Suprapubic skin (tissue), 4 donors: ENCODE results near the gene TRPM2. TPM values are rescaled to one million over a fixed set of nuclear protein-coding genes. Genes with fewer than 3 reads are reported as not detected.
A peak's percentile ranks its signal among the peaks of the same experiment; 100 is the strongest.

Source experiments
- DNase-seq, 2 donors: peaks; one replicate each; pipeline ENCODE4 v3.0.0-alpha.2; 2019; ENCODE audit warnings: low spot score in 2 of 2
- H3K27ac ChIP-seq: fragments of 200-600 bp; sonication (generic); one replicate; pipeline ENCODE4 v1.5.1; 2019
- H3K27me3 ChIP-seq: fragments of 200-600 bp; sonication (generic); one replicate; pipeline ENCODE4 v1.5.1; 2019
- H3K36me3 ChIP-seq: fragments of 200-600 bp; sonication (generic); one replicate; pipeline ENCODE4 v1.5.1; 2019
- H3K4me1 ChIP-seq: fragments of 200-600 bp; sonication (generic); one replicate; pipeline ENCODE4 v1.5.1; 2019
- H3K4me3 ChIP-seq: fragments of 200-600 bp; sonication (generic); one replicate; pipeline ENCODE4 v1.5.1; 2019; ENCODE audit warnings: mild to moderate bottlenecking
- H3K9me3 ChIP-seq: fragments of 200-600 bp; sonication (generic); one replicate; pipeline ENCODE4 v1.5.1; 2019
- EP300 ChIP-seq: sonication (generic); formaldehyde crosslinking; IDR thresholded peaks from one replicate; pipeline ENCODE4 v1.6.1; 2017; ENCODE audit warnings: antibody characterized with exemption
- POLR2A ChIP-seq, 2 donors: fragments of 450-650 bp; IDR thresholded peaks; one replicate each; pipeline ENCODE4 v1.6.1; 2017; ENCODE audit warnings: antibody characterized with exemption in 2 of 2, mild to moderate bottlenecking in 2 of 2, moderate library complexity in 2 of 2
- POLR2AphosphoS5 ChIP-seq, 3 donors: sonication (generic); formaldehyde crosslinking; IDR thresholded peaks; one replicate each; pipeline ENCODE4 v1.6.1; 2017; ENCODE audit warnings: antibody characterized with exemption in 3 of 3
- WGBS: methylation state at CpG from one replicate; pipeline ENCODE4 v1.1.5; 2018; 5-methylcytosine and 5-hydroxymethylcytosine counted together
- total RNA-seq, 4 donors: library from RNA; depleted of rRNA; stranded (reverse); fragments of >200 nt; gene quantifications; one replicate each; pipeline ENCODE4 v1.1.0, GENCODE V29; 2016
- TF ChIP-seq, protein P1 (sequence below), 2 donors: fragments of 200-600 bp in 1 of 2; fragments of 450-650 bp in 1 of 2; sonication (generic) in 1 of 2; IDR thresholded peaks; one replicate each; pipeline ENCODE4 v1.5.1; 2016 to 2019; ENCODE audit warnings: antibody characterized with exemption in 2 of 2, mild to moderate bottlenecking in 1 of 2, moderate library complexity in 1 of 2

Gene TRPM2
- total RNA-seq, 4 donors from 2014 or later = 2.5 to 4.2 (median 3.2) TPM

DNA sequence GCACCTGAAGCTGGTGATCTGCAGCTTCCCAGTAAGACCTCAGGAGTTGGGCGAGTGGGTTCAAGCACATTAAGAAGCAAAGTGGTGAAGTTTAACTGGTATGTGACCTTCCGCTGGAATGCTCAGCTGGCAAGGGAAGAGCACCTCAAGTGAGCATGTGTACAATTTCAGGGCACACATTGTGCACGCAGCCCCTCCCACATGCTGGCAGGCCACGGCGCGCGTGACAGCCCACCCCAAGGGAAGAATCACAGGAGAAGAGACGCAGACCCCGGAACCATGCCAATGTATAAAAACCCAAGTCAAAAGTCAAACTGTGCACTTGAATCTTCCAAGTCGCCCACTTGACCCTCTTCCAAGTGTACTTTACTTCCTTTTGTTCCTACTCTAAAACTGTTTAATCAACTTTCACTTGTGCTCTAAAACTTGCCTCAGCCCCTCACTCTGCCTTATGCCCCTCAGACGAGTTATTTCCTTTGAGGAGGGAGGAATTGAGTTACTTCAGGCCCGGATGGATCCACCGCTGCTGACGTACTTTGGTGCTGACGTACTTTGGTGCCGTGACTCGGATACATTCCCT, 121.9 kb downstream of the TRPM2 start:
- peak; percentile 20 to 48 for DNase-seq
- WGBS = 88% methylated on average over 17 of the region's 17 CpGs
- H3K27ac ChIP-seq = no peak overlapping the region
- H3K4me3 ChIP-seq = no peak overlapping the region
- no peaks in the 10 kb centered on the region for H3K4me1 ChIP-seq
- H3K36me3 ChIP-seq = no peaks in the 10 kb centered on the region
- H3K27me3 ChIP-seq = no peaks in the 10 kb centered on the region
- H3K9me3 ChIP-seq = no peaks in the 10 kb centered on the region
- no peak for TF ChIP-seq POLR2AphosphoS5 (IDR thresholded peaks at IDR 0.05)

DNA sequence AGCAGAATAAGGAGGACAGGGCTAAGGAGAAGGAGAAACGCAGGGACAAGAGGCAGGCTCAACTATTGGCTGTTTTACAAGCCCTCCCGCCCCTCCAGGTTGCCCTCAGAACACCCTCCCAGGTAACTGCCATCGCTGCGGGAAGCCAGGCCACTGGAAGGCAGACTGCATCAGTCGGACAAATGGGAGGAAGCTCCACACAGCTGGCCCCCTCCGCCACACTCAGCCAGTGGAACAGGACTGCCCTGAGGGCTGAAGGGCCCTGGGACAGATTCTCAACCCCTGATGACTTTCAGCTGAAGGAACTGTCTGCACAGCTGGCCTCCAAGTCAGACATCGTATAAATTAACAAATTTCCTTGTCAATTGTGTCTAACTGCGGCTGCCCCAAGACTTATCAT, 123.7 kb downstream of the TRPM2 start:
- 77% methylated on average over 8 of the region's 8 CpGs for WGBS
- no peaks in the 10 kb centered on the region for H3K9me3 ChIP-seq
- no peak overlapping the region for H3K4me3 ChIP-seq
- peak; percentile 49 to 70 for DNase-seq
- H3K4me1 ChIP-seq = no peaks in the 10 kb centered on the region
- no peak overlapping the region for H3K27ac ChIP-seq
- TF ChIP-seq POLR2AphosphoS5 (IDR thresholded peaks at IDR 0.05) (no peak), EP300 (no peak), POLR2A (IDR thresholded peaks at IDR 0.05) (no peak)
- TF ChIP-seq, protein P1, sequence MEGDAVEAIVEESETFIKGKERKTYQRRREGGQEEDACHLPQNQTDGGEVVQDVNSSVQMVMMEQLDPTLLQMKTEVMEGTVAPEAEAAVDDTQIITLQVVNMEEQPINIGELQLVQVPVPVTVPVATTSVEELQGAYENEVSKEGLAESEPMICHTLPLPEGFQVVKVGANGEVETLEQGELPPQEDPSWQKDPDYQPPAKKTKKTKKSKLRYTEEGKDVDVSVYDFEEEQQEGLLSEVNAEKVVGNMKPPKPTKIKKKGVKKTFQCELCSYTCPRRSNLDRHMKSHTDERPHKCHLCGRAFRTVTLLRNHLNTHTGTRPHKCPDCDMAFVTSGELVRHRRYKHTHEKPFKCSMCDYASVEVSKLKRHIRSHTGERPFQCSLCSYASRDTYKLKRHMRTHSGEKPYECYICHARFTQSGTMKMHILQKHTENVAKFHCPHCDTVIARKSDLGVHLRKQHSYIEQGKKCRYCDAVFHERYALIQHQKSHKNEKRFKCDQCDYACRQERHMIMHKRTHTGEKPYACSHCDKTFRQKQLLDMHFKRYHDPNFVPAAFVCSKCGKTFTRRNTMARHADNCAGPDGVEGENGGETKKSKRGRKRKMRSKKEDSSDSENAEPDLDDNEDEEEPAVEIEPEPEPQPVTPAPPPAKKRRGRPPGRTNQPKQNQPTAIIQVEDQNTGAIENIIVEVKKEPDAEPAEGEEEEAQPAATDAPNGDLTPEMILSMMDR (IDR thresholded peaks at IDR 0.05) = no peak
- no peaks in the 10 kb centered on the region for H3K27me3 ChIP-seq
- no peaks in the 10 kb centered on the region for H3K36me3 ChIP-seq

DNA sequence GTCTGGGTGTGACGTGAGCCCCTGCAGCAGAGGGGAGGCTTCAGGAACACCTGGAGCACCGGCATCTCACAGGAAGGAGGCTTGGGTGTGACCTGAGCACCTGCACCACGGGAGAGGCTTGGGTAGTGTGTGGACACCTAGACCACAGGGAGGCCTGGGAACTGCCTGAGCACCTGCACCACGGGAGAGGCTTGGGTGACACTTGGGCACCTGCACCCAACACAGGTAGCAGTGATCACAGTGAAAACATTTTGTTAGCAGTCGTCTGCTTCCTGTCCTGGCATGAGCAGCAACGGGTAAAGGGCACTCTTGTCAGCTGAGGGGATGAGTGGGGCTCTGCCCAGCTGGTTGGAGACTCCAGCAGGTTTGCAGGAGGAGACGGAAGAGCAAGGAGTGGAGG, 124.3 kb downstream of the TRPM2 start:
- Histone ChIP-seq H3K4me3 (no peak overlapping the region), H3K4me1 (no peaks in the 10 kb centered on the region), H3K9me3 (no peaks in the 10 kb centered on the region), H3K27ac (no peak overlapping the region), H3K36me3 (no peaks in the 10 kb centered on the region), H3K27me3 (no peaks in the 10 kb centered on the region)
- peak in 1 of 2 donors; percentile 29 for DNase-seq
- TF ChIP-seq POLR2A (IDR thresholded peaks at IDR 0.05) (no peak), POLR2AphosphoS5 (IDR thresholded peaks at IDR 0.05) (no peak), EP300 (no peak)
- TF ChIP-seq, protein P1 (IDR thresholded peaks at IDR 0.05) = no peak
- WGBS = 80% methylated on average over 6 of the region's 7 CpGs

DNA sequence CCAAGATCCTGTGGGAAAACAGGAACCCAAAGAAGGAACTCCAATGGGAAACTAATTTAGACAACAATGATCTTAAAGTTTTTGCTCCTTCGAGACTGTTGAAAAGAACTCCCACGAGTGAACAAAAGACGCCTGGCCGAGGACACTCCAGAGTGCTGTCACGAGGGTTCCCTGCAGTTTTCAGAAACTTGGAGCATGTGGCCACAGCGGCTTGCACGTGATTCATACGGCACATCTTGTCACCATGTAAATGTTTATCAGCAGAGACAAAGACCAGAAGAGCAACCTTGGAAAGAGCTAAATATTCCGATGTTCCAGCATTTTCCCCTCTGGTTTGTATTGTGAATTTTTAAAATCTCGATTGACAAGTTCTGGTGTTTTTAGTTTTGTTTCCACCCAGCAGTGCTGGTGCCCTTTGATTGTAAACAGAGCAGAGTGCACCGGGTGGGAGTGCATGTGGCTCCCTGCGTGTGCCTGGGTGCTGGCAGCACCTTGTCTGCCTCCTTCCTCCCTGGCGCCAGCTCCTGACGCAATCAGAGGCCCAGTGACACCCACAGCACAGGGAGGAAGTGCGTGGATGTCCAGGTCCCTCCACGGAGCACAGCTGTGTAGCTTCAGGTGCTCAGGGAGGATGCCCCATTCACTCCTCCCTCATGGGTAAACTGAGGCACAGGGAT, 124.8 kb downstream of the TRPM2 start:
- no peak for TF ChIP-seq EP300
- TF ChIP-seq POLR2A (IDR thresholded peaks at IDR 0.05) = no peak
- TF ChIP-seq POLR2AphosphoS5 (IDR thresholded peaks at IDR 0.05) = no peak
- TF ChIP-seq, protein P1 (IDR thresholded peaks at IDR 0.05) = no peak
- Histone ChIP-seq H3K9me3 (no peaks in the 10 kb centered on the region), H3K27ac (no peak overlapping the region), H3K27me3 (no peaks in the 10 kb centered on the region), H3K4me1 (no peaks in the 10 kb centered on the region), H3K36me3 (no peaks in the 10 kb centered on the region), H3K4me3 (no peak overlapping the region)
- no peak for DNase-seq
- 71% methylated on average over 15 of the region's 16 CpGs for WGBS

DNA sequence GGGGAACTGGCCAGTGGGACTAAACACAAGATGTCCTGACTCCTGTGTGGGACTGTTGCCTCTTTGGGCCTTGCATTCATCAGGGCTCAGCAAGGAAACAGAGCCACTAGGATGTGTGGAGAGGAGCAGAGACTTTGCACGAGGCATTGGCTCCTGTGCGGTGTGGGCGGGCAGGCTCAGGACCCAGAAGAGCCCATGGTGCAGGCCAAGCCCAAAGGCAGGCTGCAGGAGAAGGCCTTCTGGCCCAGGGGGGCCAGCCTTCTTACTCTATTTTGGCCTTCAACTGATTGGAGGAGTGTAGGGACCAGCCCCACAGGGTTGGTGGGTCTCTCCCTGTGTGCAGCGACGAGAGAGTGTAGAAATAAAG, 125.4 kb downstream of the TRPM2 start:
- no peaks in the 10 kb centered on the region for H3K4me1 ChIP-seq
- no peak overlapping the region for H3K27ac ChIP-seq
- no peak for DNase-seq
- no peaks in the 10 kb centered on the region for H3K36me3 ChIP-seq
- no peak for TF ChIP-seq POLR2AphosphoS5 (IDR thresholded peaks at IDR 0.05)
- TF ChIP-seq, protein P1 (IDR thresholded peaks at IDR 0.05) = no peak
- no peak for TF ChIP-seq POLR2A (IDR thresholded peaks at IDR 0.05)
- TF ChIP-seq EP300 = no peak
- 95% methylated on average over 5 of the region's 5 CpGs for WGBS
- no peaks in the 10 kb centered on the region for H3K27me3 ChIP-seq
- no peak overlapping the region for H3K4me3 ChIP-seq
- H3K9me3 ChIP-seq = no peaks in the 10 kb centered on the region
